22Rv1 (cell line): ENCODE data around the gene CHPF.

Source experiments
- CTCF ChIP-seq: fragments of 450-650 bp; IDR thresholded peaks from 2 replicates; pipeline ENCODE4 v1.5.1; 2017; ENCODE audit warnings: mild to moderate bottlenecking
- ZFX ChIP-seq: fragments of 450-650 bp; IDR thresholded peaks from 2 replicates; pipeline ENCODE4 v1.6.1; 2017; ENCODE audit warnings: antibody characterized with exemption, borderline replicate concordance

DNA sequence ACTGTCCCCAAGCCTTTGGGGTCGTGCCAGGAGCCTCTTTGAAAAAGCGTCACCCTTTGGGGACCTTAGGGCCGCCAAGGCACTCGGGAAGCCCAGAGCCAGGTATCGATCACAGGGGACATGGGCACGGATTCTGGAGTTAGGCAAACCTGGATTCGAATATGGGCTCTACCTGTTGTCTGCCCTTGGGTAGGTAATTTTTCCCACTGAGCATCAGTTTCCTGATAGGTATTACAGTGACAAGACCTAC lies 9.5 kb upstream of the CHPF start:
- TF ChIP-seq CTCF (no peak), ZFX (no peak)
